T follicular helper cell (primary cell): ENCODE data around the gene PHACTR2.
"Not testable (repeated sequence)": the region's sequence is repeated elsewhere in the genome, so short reads cannot be mapped to it uniquely, and the experiment has no call there.

Experiments used
- DNase-seq: peaks from one replicate; pipeline ENCODE4 v3.0.0-alpha.2; 2020; ENCODE audit warnings: low read depth

Gene PHACTR2

GRCh38 chr6:143698759-143699429 lies 21.1 kb downstream of the PHACTR2 start:
- no peak for DNase-seq

GRCh38 chr6:143699430-143699825 lies 21.7 kb downstream of the PHACTR2 start:
- no peak for DNase-seq

- DNase-seq: no peak
Observed at GRCh38 chr6:143700684-143701348, 23.1 kb downstream of the PHACTR2 start.

- DNase-seq: no peak
Observed at GRCh38 chr6:143701349-143702234, 23.8 kb downstream of the PHACTR2 start.

- no peak for DNase-seq
Observed at GRCh38 chr6:143705569-143705968, 27.8 kb downstream of the PHACTR2 start.

GRCh38 chr6:143707697-143708096 lies 29.9 kb downstream of the PHACTR2 start:
- no peak for DNase-seq

GRCh38 chr6:143708889-143709288 lies 31.1 kb downstream of the PHACTR2 start:
- no peak for DNase-seq

- DNase-seq: no peak
Observed at GRCh38 chr6:143711714-143712113, 33.9 kb downstream of the PHACTR2 start.

GRCh38 chr6:143718472-143718871 lies 40.7 kb downstream of the PHACTR2 start:
- DNase-seq: no peak

GRCh38 chr6:143721642-143722041 lies 43.9 kb downstream of the PHACTR2 start:
- no peak for DNase-seq

GRCh38 chr6:143724876-143725275 lies 47.1 kb downstream of the PHACTR2 start:
- no peak for DNase-seq

GRCh38 chr6:143726015-143726647 lies 48.4 kb downstream of the PHACTR2 start:
- DNase-seq: no peak

- no peak for DNase-seq
Observed at GRCh38 chr6:143727035-143727434, 49.3 kb downstream of the PHACTR2 start.

- no peak for DNase-seq
Observed at GRCh38 chr6:143731789-143732188, 54.0 kb downstream of the PHACTR2 start.

GRCh38 chr6:143732536-143732935 lies 54.8 kb downstream of the PHACTR2 start:
- DNase-seq: no peak

GRCh38 chr6:143733510-143733909 lies 55.7 kb downstream of the PHACTR2 start:
- no peak for DNase-seq

GRCh38 chr6:143734641-143735063 lies 56.9 kb downstream of the PHACTR2 start:
- DNase-seq: no peak

GRCh38 chr6:143738072-143738690 lies 60.4 kb downstream of the PHACTR2 start:
- DNase-seq: not testable (repeated sequence)

GRCh38 chr6:143739341-143739851 lies 61.6 kb downstream of the PHACTR2 start:
- no peak for DNase-seq

- DNase-seq: no peak
Observed at GRCh38 chr6:143740213-143740612, 62.4 kb downstream of the PHACTR2 start.

- no peak for DNase-seq
Observed at GRCh38 chr6:143741480-143741879, 63.7 kb downstream of the PHACTR2 start.
